HG03135 (cell line): ENCODE data around the gene FADS3.
A peak's percentile ranks its signal among the peaks of the same experiment; 100 is the strongest.

Experiments used
- ATAC-seq: cut with Tn5 transposase; IDR thresholded peaks from one replicate; pipeline ENCODE4 v1.9.1; 2021; ENCODE audit warnings: mild to moderate bottlenecking, moderate library complexity; ENCODE audit not compliant: unreplicated experiment

Gene FADS3

GRCh38 chr11:61839742-61840141, 51.6 kb downstream of the FADS3 start:
- no peak for ATAC-seq

- ATAC-seq = no peak
Observed at GRCh38 chr11:61838921-61839320, 52.4 kb downstream of the FADS3 start.

GRCh38 chr11:61838501-61838900, 52.8 kb downstream of the FADS3 start:
- no peak for ATAC-seq

- no peak for ATAC-seq
Observed at GRCh38 chr11:61837411-61838005, 53.8 kb downstream of the FADS3 start.

- ATAC-seq = no peak
Observed at GRCh38 chr11:61836193-61836592, 55.2 kb downstream of the FADS3 start.

- ATAC-seq = peak; percentile 79
Observed at GRCh38 chr11:61834278-61835048, 56.9 kb downstream of the FADS3 start.

- ATAC-seq = no peak
Observed at GRCh38 chr11:61833926-61834277, 57.4 kb downstream of the FADS3 start.

- no peak for ATAC-seq
Observed at GRCh38 chr11:61833471-61833870, 57.9 kb downstream of the FADS3 start.

- ATAC-seq = no peak
Observed at GRCh38 chr11:61832754-61833153, 58.6 kb downstream of the FADS3 start.

GRCh38 chr11:61832207-61832606, 59.1 kb downstream of the FADS3 start:
- no peak for ATAC-seq

- no peak for ATAC-seq
Observed at GRCh38 chr11:61830237-61831105, 60.9 kb downstream of the FADS3 start.

GRCh38 chr11:61829806-61830205, 61.5 kb downstream of the FADS3 start:
- no peak for ATAC-seq

- peak; percentile 26 for ATAC-seq
Observed at GRCh38 chr11:61828629-61829407, 62.5 kb downstream of the FADS3 start.

GRCh38 chr11:61828379-61828628, 63.0 kb downstream of the FADS3 start:
- ATAC-seq = no peak

GRCh38 chr11:61827571-61828378, 63.6 kb downstream of the FADS3 start, which contains the start of gene FADS2:
TSS of gene FADS2 (plus strand) at chr11:61828300. CDS start at chr11:61828391, 91 bp downstream.
- ATAC-seq = peak; percentile 71

- ATAC-seq = peak; percentile 1
Observed at GRCh38 chr11:61826930-61827570, 64.3 kb downstream of the FADS3 start.
